PC-9 (cell line): ENCODE results near the gene HHEX.

Experiments
- EZH2 ChIP-seq: fragments of 200-600 bp; sonication (generic); IDR thresholded peaks from 2 replicates; pipeline ENCODE4 v1.8.0; 2017; ENCODE audit warnings: antibody characterized with exemption, low read depth
- TF ChIP-seq, protein P1 (sequence below): fragments of 200-600 bp; sonication (generic); conservative IDR thresholded peaks from 2 replicates; pipeline ENCODE4 v1.6.1; 2017; ENCODE audit warnings: mixed run types, antibody characterized with exemption, mild to moderate bottlenecking, moderate library complexity

DNA sequence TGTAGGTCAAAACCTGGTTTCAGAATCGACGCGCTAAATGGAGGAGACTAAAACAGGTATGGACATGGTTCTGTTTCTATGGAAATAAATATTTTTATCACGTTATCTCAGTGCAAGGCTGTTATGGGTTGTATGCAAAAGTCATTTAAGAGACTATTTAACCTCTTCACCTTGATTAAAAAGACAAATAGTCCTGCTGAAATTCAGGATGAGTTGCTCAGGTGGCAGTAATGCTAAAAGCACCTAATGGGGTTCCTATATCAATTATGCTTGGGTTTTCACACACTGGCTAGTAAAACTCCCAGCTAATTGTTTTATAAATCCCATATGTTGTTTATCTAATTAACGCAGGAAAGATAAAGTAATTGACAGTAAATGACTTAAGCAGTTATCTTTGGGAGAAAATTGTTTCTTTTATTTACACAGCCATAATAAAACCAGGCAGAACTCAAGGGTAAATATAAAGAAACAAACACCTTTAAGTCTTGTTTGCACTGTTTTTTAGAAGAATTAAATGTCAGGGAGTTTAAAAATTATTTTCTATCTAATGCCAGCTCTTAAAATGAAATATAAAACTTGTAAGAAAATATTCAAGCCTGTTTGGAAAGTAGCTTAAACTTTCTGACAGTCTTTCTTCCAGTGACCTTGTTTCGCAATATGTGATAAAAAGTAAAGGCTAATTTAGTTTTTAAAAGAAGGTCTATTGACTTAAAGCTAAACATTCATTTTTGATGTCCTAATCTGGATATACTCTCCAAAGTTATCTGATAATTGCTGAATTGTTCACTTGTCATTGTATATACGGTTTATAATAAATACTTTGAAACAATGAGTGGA, 3.2 kb downstream of the HHEX start:
- TF ChIP-seq, protein P1, sequence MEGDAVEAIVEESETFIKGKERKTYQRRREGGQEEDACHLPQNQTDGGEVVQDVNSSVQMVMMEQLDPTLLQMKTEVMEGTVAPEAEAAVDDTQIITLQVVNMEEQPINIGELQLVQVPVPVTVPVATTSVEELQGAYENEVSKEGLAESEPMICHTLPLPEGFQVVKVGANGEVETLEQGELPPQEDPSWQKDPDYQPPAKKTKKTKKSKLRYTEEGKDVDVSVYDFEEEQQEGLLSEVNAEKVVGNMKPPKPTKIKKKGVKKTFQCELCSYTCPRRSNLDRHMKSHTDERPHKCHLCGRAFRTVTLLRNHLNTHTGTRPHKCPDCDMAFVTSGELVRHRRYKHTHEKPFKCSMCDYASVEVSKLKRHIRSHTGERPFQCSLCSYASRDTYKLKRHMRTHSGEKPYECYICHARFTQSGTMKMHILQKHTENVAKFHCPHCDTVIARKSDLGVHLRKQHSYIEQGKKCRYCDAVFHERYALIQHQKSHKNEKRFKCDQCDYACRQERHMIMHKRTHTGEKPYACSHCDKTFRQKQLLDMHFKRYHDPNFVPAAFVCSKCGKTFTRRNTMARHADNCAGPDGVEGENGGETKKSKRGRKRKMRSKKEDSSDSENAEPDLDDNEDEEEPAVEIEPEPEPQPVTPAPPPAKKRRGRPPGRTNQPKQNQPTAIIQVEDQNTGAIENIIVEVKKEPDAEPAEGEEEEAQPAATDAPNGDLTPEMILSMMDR = no peak
- TF ChIP-seq EZH2 = no peak
